ENCODE data around the gene DUS1L. TPM values are rescaled to one million over a fixed set of nuclear protein-coding genes. Genes with fewer than 3 reads are reported as not detected.
A peak's percentile ranks its signal among the peaks of the same experiment; 100 is the strongest.

DUS1L gene
- total RNA-seq, 4 donors from 2014 or later: 65.8 to 113 (median 89.8) TPM

DNA sequence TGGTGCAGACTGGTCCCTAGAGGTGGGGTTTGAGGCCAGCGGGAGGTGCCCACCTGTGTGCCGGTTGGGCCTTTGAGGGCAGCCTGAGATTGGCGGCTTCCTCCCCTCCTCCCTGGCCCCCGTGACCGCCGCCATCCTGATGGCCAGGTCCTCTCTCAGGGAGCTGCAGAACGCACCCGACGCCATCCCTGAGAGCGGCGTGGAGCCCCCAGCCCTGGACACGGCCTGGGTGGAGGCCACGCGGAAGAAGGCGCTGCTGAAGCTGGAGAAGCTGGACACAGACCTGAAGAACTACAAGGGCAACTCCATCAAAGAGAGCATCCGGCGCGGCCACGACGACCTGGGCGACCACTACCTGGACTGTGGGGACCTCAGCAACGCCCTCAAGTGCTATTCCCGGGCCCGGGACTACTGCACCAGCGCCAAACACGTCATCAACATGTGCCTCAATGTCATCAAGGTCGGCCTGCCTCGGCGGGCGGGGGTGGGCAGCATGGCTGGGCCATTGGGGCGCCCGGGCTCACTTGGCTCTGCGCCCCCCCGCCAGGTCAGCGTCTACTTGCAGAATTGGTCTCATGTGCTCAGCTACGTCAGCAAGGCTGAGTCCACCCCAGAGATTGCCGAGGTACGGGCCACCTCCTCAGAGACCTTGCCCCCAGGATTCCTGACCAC, 11.1 kb downstream of the DUS1L start:
- no peak for DNase-seq (ENCODE audit: low spot score in 2 of 2)
- 87 to 91% methylated on average over 29 to 33 of the region's 38 CpGs for WGBS, 2 donors
- intact Hi-C loops (cut with DNase I; ENCODE audit: low total_unique reads): no loop called here
- TF ChIP-seq POLR2A (IDR thresholded peaks at IDR 0.05): no peak
- TF ChIP-seq, protein P1, sequence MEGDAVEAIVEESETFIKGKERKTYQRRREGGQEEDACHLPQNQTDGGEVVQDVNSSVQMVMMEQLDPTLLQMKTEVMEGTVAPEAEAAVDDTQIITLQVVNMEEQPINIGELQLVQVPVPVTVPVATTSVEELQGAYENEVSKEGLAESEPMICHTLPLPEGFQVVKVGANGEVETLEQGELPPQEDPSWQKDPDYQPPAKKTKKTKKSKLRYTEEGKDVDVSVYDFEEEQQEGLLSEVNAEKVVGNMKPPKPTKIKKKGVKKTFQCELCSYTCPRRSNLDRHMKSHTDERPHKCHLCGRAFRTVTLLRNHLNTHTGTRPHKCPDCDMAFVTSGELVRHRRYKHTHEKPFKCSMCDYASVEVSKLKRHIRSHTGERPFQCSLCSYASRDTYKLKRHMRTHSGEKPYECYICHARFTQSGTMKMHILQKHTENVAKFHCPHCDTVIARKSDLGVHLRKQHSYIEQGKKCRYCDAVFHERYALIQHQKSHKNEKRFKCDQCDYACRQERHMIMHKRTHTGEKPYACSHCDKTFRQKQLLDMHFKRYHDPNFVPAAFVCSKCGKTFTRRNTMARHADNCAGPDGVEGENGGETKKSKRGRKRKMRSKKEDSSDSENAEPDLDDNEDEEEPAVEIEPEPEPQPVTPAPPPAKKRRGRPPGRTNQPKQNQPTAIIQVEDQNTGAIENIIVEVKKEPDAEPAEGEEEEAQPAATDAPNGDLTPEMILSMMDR (IDR thresholded peaks at IDR 0.05): no peak
- no peak overlapping the region for H3K4me3 ChIP-seq (ENCODE audit: low read depth, poor library complexity, severe bottlenecking)

DNA sequence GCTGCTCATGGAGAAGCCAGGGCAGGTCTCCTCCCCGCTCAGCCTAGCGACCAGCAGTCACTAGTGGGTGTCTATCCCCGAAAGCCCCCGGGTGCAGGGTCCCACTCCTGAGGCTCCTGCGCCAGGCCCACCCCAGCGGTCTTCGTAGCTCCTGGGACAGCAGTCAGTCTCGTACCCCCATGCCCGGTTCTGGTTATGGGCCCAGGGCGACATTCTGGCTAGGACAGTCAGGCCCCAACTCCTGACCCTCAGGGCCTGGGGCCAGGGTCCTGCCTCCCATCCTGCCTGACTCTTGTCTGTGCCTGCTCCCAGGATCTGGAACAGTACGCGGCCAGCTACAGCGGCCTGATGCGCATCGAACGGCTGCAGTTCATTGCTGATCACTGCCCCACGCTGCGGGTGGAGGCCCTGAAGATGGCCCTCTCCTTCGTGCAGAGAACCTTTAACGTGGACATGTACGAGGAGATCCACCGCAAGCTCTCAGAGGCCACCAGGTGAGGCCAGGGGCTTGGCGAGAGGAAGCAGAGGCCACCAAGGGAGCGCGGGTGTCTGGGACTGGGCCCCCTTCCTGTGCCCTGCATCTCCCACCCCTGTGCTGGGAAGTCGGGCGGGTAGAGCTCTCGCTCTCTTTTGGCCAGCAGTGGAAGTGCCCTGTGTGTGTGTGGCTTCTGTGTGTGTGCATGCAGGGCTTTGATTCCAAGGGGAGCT, 11.9 kb downstream of the DUS1L start:
- WGBS, 2 donors: 88 to 94% methylated on average over 23 to 28 of the region's 28 CpGs
- intact Hi-C loops (cut with DNase I; ENCODE audit: low total_unique reads): no loop called here
- no peak overlapping the region for H3K4me3 ChIP-seq (ENCODE audit: low read depth, poor library complexity, severe bottlenecking)
- DNase-seq (ENCODE audit: low spot score in 2 of 2): no peak
- no peak for TF ChIP-seq POLR2A (IDR thresholded peaks at IDR 0.05)
- TF ChIP-seq, protein P1 (IDR thresholded peaks at IDR 0.05): no peak

DNA sequence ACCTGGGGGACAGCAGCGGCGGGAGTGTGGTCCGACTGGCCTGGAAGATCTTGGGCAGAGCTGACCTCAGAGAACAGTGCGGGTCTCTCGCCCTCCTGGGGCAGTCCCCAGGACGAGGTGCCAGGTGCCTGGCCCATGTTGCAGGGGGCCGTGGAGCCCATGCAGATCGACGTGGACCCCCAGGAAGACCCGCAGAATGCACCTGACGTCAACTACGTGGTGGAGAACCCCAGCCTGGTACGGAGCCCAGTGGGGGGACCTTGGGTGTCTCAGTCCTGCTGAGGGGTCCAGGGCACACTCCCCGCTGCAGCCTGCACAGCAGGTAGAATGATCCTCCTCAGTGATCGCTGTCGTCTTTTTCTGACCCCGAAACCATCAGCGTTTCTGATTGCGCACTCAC, 12.5 kb downstream of the DUS1L start:
- intact Hi-C loops (cut with DNase I; ENCODE audit: low total_unique reads): no loop called here

DNA sequence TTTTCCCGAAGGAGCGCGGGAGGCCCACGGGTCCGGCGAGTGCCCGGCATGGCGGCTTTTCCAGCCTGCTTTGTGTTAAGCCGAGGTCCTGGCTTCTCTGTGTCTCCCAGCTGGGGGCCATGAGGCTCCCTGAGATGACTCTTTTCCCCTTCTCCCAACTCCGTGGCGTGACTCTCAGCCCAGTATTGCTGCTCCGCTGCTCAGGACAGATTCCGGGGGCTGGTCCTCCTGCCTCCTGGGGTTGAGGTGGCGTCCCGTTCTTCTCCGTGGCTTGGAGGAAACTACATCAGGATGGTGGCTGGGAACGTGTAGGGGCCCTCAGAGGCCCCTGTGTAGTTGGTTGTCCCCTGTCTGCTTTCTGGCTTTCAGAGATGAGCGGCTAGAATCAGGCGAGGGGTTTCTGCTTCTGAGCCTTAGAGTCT, 13.0 kb downstream of the DUS1L start:
- 22% methylated on average over 11 to 19 of the region's 19 CpGs for WGBS, 2 donors
- intact Hi-C loops (cut with DNase I; ENCODE audit: low total_unique reads): no loop called here
- H3K4me3 ChIP-seq (ENCODE audit: low read depth, poor library complexity, severe bottlenecking): peak overlapping the region; percentile 59
- TF ChIP-seq, protein P1 (IDR thresholded peaks at IDR 0.05): no peak
- no peak for TF ChIP-seq POLR2A (IDR thresholded peaks at IDR 0.05)
- no peak for DNase-seq (ENCODE audit: low spot score in 2 of 2)

More for the DNA sequence above, 12.5 kb downstream of the DUS1L start:
- DNase-seq (ENCODE audit: low spot score in 2 of 2): no peak
- 89 to 90% methylated on average over 19 of the region's 19 CpGs for WGBS, 2 donors
- H3K4me3 ChIP-seq (ENCODE audit: low read depth, poor library complexity, severe bottlenecking): no peak overlapping the region
- TF ChIP-seq, protein P1 (IDR thresholded peaks at IDR 0.05): no peak
- TF ChIP-seq POLR2A (IDR thresholded peaks at IDR 0.05): no peak

DNA sequence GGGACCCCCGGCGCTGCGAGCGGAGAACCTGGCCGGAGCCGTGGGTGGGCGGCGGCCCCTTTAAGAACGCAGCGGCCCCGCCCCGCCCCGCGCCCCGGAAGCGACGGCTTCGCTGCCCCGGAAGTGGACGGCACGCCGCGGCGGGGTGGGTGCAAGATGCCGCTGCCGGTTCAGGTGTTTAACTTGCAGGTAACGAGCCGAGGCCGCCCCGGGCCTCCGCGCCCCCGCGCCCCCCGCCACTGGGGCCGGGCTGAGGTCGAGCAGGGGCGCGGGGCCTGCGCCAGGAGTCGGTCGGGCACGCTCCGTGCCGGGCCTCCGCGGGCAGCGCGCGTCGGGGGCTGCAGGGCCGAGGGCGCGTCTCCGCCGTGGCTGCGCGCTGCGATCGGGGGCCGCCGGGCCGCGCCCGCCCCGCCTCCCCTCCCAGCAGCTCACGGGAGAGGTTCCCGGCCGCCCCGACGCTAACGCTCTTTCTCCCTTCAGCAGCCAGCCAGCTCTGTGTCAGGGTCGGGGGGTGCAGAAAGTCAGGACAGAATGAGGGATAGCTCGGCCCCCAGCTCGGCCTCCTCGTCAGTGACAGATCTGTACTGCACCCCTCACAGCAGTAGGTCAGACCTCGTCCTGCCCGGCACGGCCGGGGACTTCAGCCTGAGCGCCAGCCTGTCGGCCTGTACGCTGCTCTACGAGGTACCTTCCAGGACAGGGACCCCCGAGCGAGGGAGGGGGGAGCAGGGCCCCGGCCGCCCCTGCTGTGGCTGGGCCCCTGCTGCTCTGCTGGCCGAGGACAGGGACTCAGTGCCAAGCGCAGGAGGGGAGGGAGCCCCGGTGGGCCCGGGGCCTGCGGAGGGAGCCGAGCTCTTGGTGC, 13.6 kb downstream of the DUS1L start, which contains the start of the genes GPS1 and RFNG:
Gene GPS1, plus strand, starts transcription at position 123 of the 862 bp plus-strand sequence. Its CDS starts 34 bp downstream, at position 157.
Gene RFNG, minus strand, starts transcription at position 36 of the 862 bp plus-strand sequence. CDS start 45 bp downstream, outside the sequence.
- peak within 1 kb of the TSS; percentile 64 for H3K4me3 ChIP-seq (ENCODE audit: low read depth, poor library complexity, severe bottlenecking)
- intact Hi-C loops (cut with DNase I; ENCODE audit: low total_unique reads): no loop called here
- DNase-seq (ENCODE audit: low spot score in 2 of 2): peak in 1 of 2 donors; percentile 61
- no peak for TF ChIP-seq POLR2A (IDR thresholded peaks at IDR 0.05)
- TF ChIP-seq, protein P1 (IDR thresholded peaks at IDR 0.05): no peak
- WGBS, 2 donors: 1% methylated on average over 29 to 58 of the region's 94 CpGs
